Activated naive CD4-positive, alpha-beta T cell treated with anti-CD3 and anti-CD28 coated beads, Interleukin-2, amount 50 U/mL, for 24 hours (primary cell): ENCODE data around the gene DTNBP1.

Experiments used
- H3K27ac Mint-ChIP-seq: one replicate; pipeline ENCODE4 v1.8.0; 2021; ENCODE audit warnings: mild to moderate bottlenecking, mixed read lengths
- H3K27me3 Mint-ChIP-seq: one replicate; pipeline ENCODE4 v1.8.0; 2021; ENCODE audit warnings: mixed read lengths
- H3K36me3 Mint-ChIP-seq: one replicate; pipeline ENCODE4 v1.8.0; 2021; ENCODE audit warnings: mixed read lengths
- H3K4me1 Mint-ChIP-seq: one replicate; pipeline ENCODE4 v1.8.0; 2021; ENCODE audit warnings: mixed read lengths
- H3K4me3 Mint-ChIP-seq: one replicate; pipeline ENCODE4 v1.8.0; 2021; ENCODE audit warnings: mild to moderate bottlenecking, mixed read lengths
- H3K9me3 Mint-ChIP-seq: one replicate; pipeline ENCODE4 v1.8.0; 2021; ENCODE audit warnings: mixed read lengths

DTNBP1 gene

GRCh38 chr6:15480525-15480924 lies 182.3 kb downstream of the DTNBP1 start:
- Mint-ChIP-seq H3K36me3 (peaks cover 18% of the 10 kb centered on the region), H3K4me3 (no peak overlapping the region), H3K27me3 (no peaks in the 10 kb centered on the region)

GRCh38 chr6:15479761-15480160 lies 183.1 kb downstream of the DTNBP1 start:
- H3K27me3 Mint-ChIP-seq = no peaks in the 10 kb centered on the region
- no peaks in the 10 kb centered on the region for H3K9me3 Mint-ChIP-seq
- peaks cover 77% of the 10 kb centered on the region for H3K4me1 Mint-ChIP-seq
- H3K27ac Mint-ChIP-seq = peak overlapping the region; percentile 65
- peaks cover 24% of the 10 kb centered on the region for H3K36me3 Mint-ChIP-seq
- H3K4me3 Mint-ChIP-seq = no peak overlapping the region

More at GRCh38 chr6:15480525-15480924, 182.3 kb downstream of the DTNBP1 start:
- Mint-ChIP-seq H3K27ac (peak overlapping the region; percentile 35), H3K4me1 (peaks cover 78% of the 10 kb centered on the region), H3K9me3 (no peaks in the 10 kb centered on the region)

- no peaks in the 10 kb centered on the region for H3K27me3 Mint-ChIP-seq
- no peak overlapping the region for H3K27ac Mint-ChIP-seq
- H3K4me1 Mint-ChIP-seq = peaks cover 67% of the 10 kb centered on the region
- no peak overlapping the region for H3K4me3 Mint-ChIP-seq
- H3K36me3 Mint-ChIP-seq = peaks cover 33% of the 10 kb centered on the region
- H3K9me3 Mint-ChIP-seq = no peaks in the 10 kb centered on the region
Measured at GRCh38 chr6:15477746-15478145, 185.1 kb downstream of the DTNBP1 start.

GRCh38 chr6:15476631-15477380 lies 186.0 kb downstream of the DTNBP1 start:
- no peaks in the 10 kb centered on the region for H3K9me3 Mint-ChIP-seq
- H3K4me1 Mint-ChIP-seq = peaks cover 63% of the 10 kb centered on the region
- H3K27ac Mint-ChIP-seq = peak overlapping the region; percentile 35
- H3K27me3 Mint-ChIP-seq = no peaks in the 10 kb centered on the region
- peaks cover 32% of the 10 kb centered on the region for H3K36me3 Mint-ChIP-seq
- peak overlapping the region; percentile 11 for H3K4me3 Mint-ChIP-seq

- Mint-ChIP-seq H3K36me3 (peaks cover 31% of the 10 kb centered on the region), H3K9me3 (no peaks in the 10 kb centered on the region), H3K27ac (peak overlapping the region; percentile 63), H3K27me3 (no peaks in the 10 kb centered on the region), H3K4me1 (peaks cover 54% of the 10 kb centered on the region), H3K4me3 (no peak overlapping the region)
Measured at GRCh38 chr6:15475872-15476271, 187.0 kb downstream of the DTNBP1 start.

- Mint-ChIP-seq H3K27me3 (no peaks in the 10 kb centered on the region), H3K27ac (peak overlapping the region; percentile 63), H3K4me3 (no peak overlapping the region), H3K4me1 (peaks cover 48% of the 10 kb centered on the region), H3K9me3 (no peaks in the 10 kb centered on the region), H3K36me3 (peaks cover 31% of the 10 kb centered on the region)
Measured at GRCh38 chr6:15475261-15475660, 187.6 kb downstream of the DTNBP1 start.

- Mint-ChIP-seq H3K4me3 (no peak overlapping the region), H3K27ac (no peak overlapping the region), H3K36me3 (peaks cover 31% of the 10 kb centered on the region), H3K9me3 (no peaks in the 10 kb centered on the region), H3K27me3 (no peaks in the 10 kb centered on the region), H3K4me1 (peaks cover 37% of the 10 kb centered on the region)
Measured at GRCh38 chr6:15474196-15474595, 188.6 kb downstream of the DTNBP1 start.

GRCh38 chr6:15473741-15474161 lies 189.1 kb downstream of the DTNBP1 start:
- Mint-ChIP-seq H3K4me3 (no peak overlapping the region), H3K36me3 (peaks cover 29% of the 10 kb centered on the region), H3K27ac (no peak overlapping the region), H3K27me3 (no peaks in the 10 kb centered on the region), H3K9me3 (no peaks in the 10 kb centered on the region), H3K4me1 (peaks cover 33% of the 10 kb centered on the region)

GRCh38 chr6:15473174-15473573 lies 189.7 kb downstream of the DTNBP1 start:
- Mint-ChIP-seq H3K27ac (no peak overlapping the region), H3K36me3 (peaks cover 35% of the 10 kb centered on the region), H3K4me1 (peaks cover 30% of the 10 kb centered on the region), H3K27me3 (no peaks in the 10 kb centered on the region), H3K9me3 (no peaks in the 10 kb centered on the region), H3K4me3 (no peak overlapping the region)
